Mononuclear cell (primary cell): ENCODE results near the gene UBL7. TPM values are rescaled to one million over a fixed set of nuclear protein-coding genes. Genes with fewer than 3 reads are reported as not detected.
"Not testable (repeated sequence)": the region's sequence is repeated elsewhere in the genome, so short reads cannot be mapped to it uniquely, and the experiment has no call there.

Experiments used
- H3K27me3 ChIP-seq: 2 replicates; pipeline ENCODE4 v1.6.0; 2011; ENCODE audit warnings: low read length, control low read depth; ENCODE audit not compliant: insufficient read depth
- H3K4me1 ChIP-seq: 2 replicates; pipeline ENCODE4 v1.5.1; 2011; ENCODE audit warnings: mild to moderate bottlenecking, low read length, control low read depth; ENCODE audit not compliant: insufficient read depth
- H3K4me3 ChIP-seq: 2 replicates; pipeline ENCODE4 v1.5.1; 2011; ENCODE audit warnings: mild to moderate bottlenecking, low read length, moderate library complexity
- H3K9me3 ChIP-seq: 2 replicates; pipeline ENCODE4 v1.5.1; 2011; ENCODE audit warnings: low read depth, mild to moderate bottlenecking, control low read depth, low read length
- total RNA-seq: library from RNA; depleted of rRNA; stranded (reverse); fragments of >200 nt; gene quantifications from one replicate; pipeline ENCODE4 v1.2.3, GENCODE V29; 2012

The UBL7 gene
- total RNA-seq, 1 donor: 23.1 TPM

- H3K4me3 ChIP-seq, H3K4me1 ChIP-seq, H3K9me3 ChIP-seq, H3K27me3 ChIP-seq: not testable (repeated sequence)
These were observed 19.4 kb upstream of the UBL7 start for GRCh38 chr15:74480364-74480763.

GRCh38 chr15:74471621-74472020, 10.7 kb upstream of the UBL7 start:
- not testable (repeated sequence) for H3K27me3 ChIP-seq, H3K4me1 ChIP-seq, H3K9me3 ChIP-seq, H3K4me3 ChIP-seq

GRCh38 chr15:74470631-74471395, 9.9 kb upstream of the UBL7 start:
- Histone ChIP-seq H3K27me3 (no peaks in the 10 kb centered on the region), H3K4me1 (peaks cover 8% of the 10 kb centered on the region), H3K9me3 (no peaks in the 10 kb centered on the region), H3K4me3 (no peak overlapping the region)

- no peak overlapping the region for H3K4me3 ChIP-seq
- H3K27me3 ChIP-seq: no peaks in the 10 kb centered on the region
- no peaks in the 10 kb centered on the region for H3K9me3 ChIP-seq
- peaks cover 14% of the 10 kb centered on the region for H3K4me1 ChIP-seq
These were observed 7.5 kb upstream of the UBL7 start for GRCh38 chr15:74468341-74469032.

- Histone ChIP-seq H3K4me1 (peaks cover 25% of the 10 kb centered on the region), H3K27me3 (no peaks in the 10 kb centered on the region), H3K9me3 (no peaks in the 10 kb centered on the region), H3K4me3 (no peak overlapping the region)
These were observed 5.6 kb upstream of the UBL7 start for GRCh38 chr15:74466570-74466969.

GRCh38 chr15:74464897-74465296, 3.9 kb upstream of the UBL7 start:
- Histone ChIP-seq H3K27me3 (no peaks in the 10 kb centered on the region), H3K4me1 (peaks cover 28% of the 10 kb centered on the region), H3K9me3 (no peaks in the 10 kb centered on the region), H3K4me3 (no peak overlapping the region)

GRCh38 chr15:74464216-74464615, 3.3 kb upstream of the UBL7 start:
- Histone ChIP-seq H3K9me3 (no peaks in the 10 kb centered on the region), H3K27me3 (no peaks in the 10 kb centered on the region), H3K4me3 (no peak overlapping the region), H3K4me1 (peaks cover 33% of the 10 kb centered on the region)

- no peaks in the 10 kb centered on the region for H3K27me3 ChIP-seq
- peaks cover 33% of the 10 kb centered on the region for H3K4me1 ChIP-seq
- H3K4me3 ChIP-seq: no peak overlapping the region
- H3K9me3 ChIP-seq: no peaks in the 10 kb centered on the region
These were observed 2.7 kb upstream of the UBL7 start for GRCh38 chr15:74463634-74464033.

- no peaks in the 10 kb centered on the region for H3K9me3 ChIP-seq
- H3K27me3 ChIP-seq: no peaks in the 10 kb centered on the region
- peak overlapping the region; percentile 80 for H3K4me3 ChIP-seq
- peaks cover 33% of the 10 kb centered on the region for H3K4me1 ChIP-seq
These were observed 1.0 kb upstream of the UBL7 start for GRCh38 chr15:74461847-74462511.

GRCh38 chr15:74460298-74460697, 662 bp downstream of the UBL7 start:
- Histone ChIP-seq H3K27me3 (no peaks in the 10 kb centered on the region), H3K4me3 (peak overlapping the region; percentile 80), H3K4me1 (peaks cover 33% of the 10 kb centered on the region), H3K9me3 (no peaks in the 10 kb centered on the region)

GRCh38 chr15:74459798-74460197, 1.2 kb downstream of the UBL7 start:
- not testable (repeated sequence) for H3K4me3 ChIP-seq, H3K27me3 ChIP-seq, H3K9me3 ChIP-seq
- H3K4me1 ChIP-seq: peaks cover 33% of the 10 kb centered on the region

GRCh38 chr15:74458473-74458872, 2.5 kb downstream of the UBL7 start:
- Histone ChIP-seq H3K4me1 (peaks cover 27% of the 10 kb centered on the region), H3K27me3 (no peaks in the 10 kb centered on the region), H3K9me3 (no peaks in the 10 kb centered on the region), H3K4me3 (no peak overlapping the region)

- H3K27me3 ChIP-seq, H3K9me3 ChIP-seq, H3K4me3 ChIP-seq: not testable (repeated sequence)
- H3K4me1 ChIP-seq: peaks cover 20% of the 10 kb centered on the region
These were observed 3.9 kb downstream of the UBL7 start for GRCh38 chr15:74457036-74457435.

- H3K27me3 ChIP-seq: no peaks in the 10 kb centered on the region
- H3K9me3 ChIP-seq: no peaks in the 10 kb centered on the region
- H3K4me1 ChIP-seq: peaks cover 5% of the 10 kb centered on the region
- H3K4me3 ChIP-seq: no peak overlapping the region
These were observed 6.0 kb downstream of the UBL7 start for GRCh38 chr15:74454764-74455500.
